CD4-positive, alpha-beta T cell treated with Interleukin-21 for 1 hour (primary cell): Measurements from ENCODE around the gene OSBPL8.
"Not testable (repeated sequence)": the region's sequence is repeated elsewhere in the genome, so short reads cannot be mapped to it uniquely, and the experiment has no call there.

Experiments
- DNase-seq: peaks from one replicate; pipeline ENCODE4 v3.0.0-alpha.2; 2020

OSBPL8 gene

GRCh38 chr12:76520348-76520747, 39.2 kb downstream of the OSBPL8 start:
- no peak for DNase-seq

DNA sequence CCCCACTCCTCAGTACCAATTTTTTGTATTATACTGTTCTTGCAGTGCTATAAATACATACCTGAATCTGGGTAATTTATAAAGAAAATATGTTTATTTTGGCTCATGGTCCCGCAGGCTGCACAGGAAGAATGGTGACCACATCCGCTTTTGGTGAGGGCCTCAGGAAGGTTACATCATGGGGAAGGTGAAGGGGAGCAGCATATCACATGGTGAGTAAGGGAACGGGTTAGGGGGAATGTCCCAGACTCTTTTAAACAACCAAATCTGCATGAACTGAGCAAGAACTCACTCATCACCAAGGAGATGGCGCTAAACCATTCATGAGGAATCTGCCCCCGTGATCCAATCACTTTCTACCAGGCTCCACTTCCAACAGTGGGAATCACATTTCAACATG, 40.0 kb downstream of the OSBPL8 start:
- no peak for DNase-seq

GRCh38 chr12:76518699-76519098, 40.9 kb downstream of the OSBPL8 start:
- DNase-seq: no peak

DNA sequence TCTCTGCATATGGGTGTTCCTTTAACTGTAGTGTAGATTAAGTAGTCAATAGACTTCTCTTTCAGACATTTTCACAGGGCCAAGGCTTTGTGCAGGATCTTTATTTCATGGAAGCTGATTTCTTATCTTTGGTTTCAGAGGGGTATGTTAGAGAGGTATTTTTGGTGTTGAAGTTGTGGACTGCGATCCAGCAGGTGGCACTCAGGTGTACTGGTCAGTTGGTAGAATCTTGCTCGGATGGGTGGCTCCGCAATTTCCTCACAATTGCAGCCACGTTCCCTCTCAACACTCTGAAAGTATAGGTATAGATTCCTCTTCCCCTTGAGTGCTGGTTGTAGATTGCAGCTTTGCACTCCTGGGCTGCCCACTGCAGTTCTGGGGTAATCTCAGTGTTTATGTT, 44.3 kb downstream of the OSBPL8 start:
- DNase-seq: no peak

DNA sequence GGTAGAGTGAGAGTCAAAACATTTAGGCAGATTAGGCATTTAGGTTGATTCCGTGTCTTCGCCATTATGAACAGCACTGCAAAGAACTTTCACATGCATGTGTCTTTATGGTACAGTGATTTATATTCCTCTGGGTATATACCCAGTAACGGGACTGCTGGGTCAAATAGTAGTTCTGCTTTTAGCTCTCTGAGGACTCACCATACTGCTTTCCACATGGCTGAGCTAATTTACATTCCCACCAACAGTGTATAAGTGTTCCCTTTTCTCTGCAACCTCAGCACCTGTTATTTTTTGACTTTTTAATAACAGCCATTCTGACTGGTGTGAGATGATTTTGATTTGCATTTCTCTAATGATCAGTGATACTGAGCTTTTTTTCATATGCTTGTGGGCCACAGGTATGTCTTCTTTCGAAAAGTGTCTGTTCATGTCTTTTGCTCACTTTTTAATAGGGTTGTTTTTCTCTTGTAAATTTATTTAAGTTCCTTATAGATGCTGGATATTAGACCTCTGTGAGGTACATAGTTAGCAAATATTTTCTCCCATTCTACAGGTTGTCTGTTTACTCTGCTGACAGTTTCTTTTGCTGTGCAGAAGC, 48.4 kb downstream of the OSBPL8 start:
- DNase-seq: not testable (repeated sequence)

DNA sequence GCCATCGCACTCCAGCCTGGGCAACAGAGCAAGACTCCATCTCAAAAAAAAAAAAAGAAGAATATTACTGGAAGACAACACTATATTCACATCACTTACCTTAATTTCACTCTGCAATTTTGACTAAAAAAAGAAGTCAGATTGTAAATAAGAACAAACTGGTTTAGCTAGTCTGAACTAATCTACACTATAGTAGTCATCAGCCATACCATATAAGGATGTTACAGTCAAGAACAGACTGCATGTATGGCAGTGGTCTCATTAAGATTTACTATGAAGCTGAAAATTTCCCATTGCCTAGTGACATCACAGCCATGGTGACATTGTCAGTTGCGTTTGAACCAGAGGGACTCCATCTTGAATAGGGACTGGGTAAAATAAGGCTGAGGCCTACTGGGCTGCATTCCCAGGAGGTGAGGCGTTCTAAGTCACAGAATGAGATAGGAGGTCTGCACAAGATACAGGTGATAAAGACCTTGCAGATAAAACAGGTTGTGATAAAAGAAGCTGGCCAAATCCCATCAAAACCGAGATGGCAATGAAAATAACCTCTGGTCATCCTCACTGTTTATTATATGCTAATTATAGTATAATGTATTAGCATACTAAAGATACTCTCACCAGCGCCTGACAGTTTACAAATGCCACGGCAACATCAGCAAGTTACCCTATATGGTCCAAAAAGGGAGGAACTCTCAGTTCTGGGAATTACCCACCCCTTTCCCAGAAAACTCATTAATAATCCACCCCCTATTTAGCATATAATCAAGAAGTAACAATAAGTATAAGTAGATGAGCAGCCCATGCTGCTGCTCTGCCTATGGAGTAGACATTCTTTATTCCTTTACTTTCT, 51.2 kb downstream of the OSBPL8 start:
- no peak for DNase-seq

DNA sequence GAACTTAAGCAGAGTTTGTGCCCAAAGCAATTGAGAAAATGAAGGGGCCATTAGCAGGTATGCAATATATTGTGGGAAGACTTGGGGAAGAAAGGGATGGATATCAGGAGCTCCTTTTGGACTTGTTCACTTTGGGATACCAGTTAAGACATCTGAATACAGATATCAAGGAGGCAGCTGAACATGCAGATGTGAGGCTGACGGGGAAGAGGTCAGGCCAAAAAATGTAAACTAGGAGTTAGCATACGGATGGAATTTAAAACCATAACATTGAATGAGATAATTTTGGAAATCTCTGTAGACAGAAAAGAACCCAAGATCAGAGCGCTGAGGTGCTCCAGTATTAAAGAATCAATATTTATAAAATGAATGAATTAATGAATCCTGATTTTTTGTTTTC, 53.4 kb downstream of the OSBPL8 start:
- no peak for DNase-seq

- DNase-seq: no peak
Observed at GRCh38 chr12:76505050-76505449, 54.5 kb downstream of the OSBPL8 start.

GRCh38 chr12:76504606-76505005, 55.0 kb downstream of the OSBPL8 start:
- DNase-seq: no peak

- no peak for DNase-seq
Observed at GRCh38 chr12:76503957-76504356, 55.6 kb downstream of the OSBPL8 start.

DNA sequence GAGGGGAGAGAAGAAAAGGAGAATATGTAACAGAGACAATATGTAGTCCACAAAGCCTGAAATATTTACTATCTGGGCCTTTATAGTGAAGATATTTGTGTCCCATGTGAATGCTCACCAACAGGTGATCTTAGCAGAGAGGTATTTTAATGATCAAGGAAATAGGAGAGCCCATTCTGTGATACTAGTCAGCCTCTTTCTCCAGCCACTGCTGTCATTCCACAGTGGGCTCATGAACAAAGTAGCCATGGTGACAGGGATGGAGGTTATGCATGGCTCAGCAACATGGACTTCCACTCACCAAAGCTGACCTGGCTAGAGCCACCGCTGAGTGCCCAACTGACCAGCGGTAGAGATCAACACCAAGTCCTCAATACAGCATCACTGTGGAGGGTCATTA, 58.2 kb downstream of the OSBPL8 start:
- DNase-seq: no peak

DNA sequence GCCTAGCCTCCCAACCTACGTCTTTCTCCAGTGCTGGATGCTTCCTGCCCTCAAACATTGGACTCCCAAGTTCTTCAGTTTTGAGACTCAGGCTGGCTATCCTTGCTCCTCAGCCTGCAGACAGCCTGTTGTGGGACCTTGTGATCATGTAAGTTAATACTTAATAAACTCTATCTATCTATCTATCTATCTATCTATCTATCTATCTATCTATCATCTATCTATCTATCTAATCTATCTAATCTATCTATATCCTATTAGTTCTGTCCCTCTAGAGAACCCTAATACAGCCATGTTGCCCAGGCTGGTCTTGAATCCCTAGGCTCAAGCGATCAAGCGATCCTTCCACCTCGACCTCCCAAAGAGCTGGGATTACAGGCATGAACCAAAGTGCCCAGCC, 60.4 kb downstream of the OSBPL8 start:
- DNase-seq: not testable (repeated sequence)

DNA sequence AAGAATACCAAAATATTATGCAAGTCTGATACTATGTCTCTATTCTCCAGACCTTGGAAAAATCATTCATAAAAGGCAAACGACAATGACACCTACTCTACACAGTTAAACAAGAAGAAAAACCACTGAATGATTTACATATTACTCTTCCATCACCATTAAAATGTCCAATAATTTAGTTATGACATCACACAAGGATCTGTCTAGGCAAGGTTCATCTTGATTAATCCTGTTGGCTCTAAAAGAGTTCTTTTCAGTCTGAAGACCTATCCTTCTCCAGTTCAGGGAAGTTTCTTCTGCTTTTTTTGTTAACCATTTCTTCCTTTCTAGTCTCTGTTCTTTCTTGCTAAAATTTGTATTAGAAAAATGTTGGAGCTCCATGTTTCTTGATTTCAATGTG, 64.0 kb downstream of the OSBPL8 start:
- DNase-seq: no peak

DNA sequence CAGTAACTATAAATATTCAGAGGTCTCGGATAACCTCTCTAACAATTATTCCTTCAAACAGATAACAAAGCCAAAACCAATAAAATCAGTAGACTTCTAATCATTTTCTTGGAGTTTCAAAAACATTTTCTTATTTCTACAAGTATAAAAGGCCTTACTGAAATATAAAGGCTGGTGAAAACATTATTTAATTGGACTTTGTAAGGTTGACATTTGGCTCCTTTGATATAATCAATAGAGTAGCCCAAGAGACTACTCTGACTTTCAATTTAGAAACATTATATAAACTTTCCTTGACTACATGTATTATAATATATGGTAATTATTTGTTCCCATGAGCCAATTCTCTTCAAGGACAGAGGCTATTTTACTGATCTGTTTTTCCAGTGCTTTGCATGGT, 68.3 kb downstream of the OSBPL8 start:
- no peak for DNase-seq

DNA sequence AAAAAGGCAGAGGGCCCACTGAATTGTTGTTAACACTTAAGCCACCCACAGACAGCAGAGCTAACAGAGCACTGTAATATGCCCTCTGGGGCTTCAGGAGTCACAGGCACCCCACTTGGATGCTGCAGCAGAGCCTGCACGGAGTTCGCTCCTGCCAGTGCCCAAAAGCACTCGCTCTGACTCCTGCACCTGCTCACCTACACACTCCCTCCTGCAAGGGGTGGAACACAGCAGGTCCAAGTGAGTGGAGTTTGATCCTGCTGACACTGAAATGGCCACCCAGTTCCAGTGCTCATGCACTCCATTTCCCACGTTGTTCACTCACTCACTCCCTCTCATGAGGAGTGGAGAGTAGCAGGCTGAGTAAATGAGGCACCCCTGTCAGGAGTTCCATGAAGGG, 68.8 kb downstream of the OSBPL8 start:
- no peak for DNase-seq

GRCh38 chr12:76489737-76490136, 69.8 kb downstream of the OSBPL8 start:
- no peak for DNase-seq

DNA sequence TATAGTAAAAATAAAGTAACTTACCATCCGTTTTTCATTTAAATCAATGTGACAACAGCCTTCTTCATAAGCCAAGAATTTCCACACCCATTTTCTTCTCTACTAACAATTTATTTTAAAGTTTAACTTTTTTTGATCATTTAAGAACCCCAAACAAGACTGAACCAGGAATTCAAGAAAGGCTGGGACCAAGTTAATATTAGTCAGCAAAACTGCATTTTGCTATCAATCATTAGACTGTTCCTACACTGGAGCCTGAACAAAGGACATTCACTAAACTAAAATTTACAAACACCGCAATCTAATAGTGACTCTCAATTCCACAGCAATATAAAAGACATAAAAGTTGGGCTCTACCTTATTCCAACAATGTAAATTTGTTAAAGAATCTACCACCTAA, 73.6 kb downstream of the OSBPL8 start:
- no peak for DNase-seq

GRCh38 chr12:76480796-76481195, 78.8 kb downstream of the OSBPL8 start:
- DNase-seq: no peak

DNA sequence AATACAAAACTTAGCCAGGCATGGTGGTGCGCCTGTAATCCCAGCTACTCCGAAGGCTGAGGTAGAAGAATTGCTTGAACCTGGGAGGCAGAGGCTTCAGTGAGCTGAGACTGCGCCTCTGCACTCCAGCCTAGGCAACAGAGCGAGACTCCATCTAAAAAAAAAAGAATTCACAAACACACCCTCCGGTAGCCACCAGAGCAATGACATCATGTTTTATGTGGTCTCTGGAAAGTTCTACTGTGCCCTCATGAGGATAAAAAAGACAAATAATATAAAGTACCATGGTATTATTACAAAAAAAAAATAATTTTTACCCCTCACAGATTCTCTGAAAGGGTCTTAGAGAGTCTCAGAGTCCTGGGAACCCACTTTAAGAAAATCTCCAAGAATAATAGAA, 81.5 kb downstream of the OSBPL8 start:
- no peak for DNase-seq

- DNase-seq: not testable (repeated sequence)
Observed at GRCh38 chr12:76472862-76473261, 86.7 kb downstream of the OSBPL8 start.

DNA sequence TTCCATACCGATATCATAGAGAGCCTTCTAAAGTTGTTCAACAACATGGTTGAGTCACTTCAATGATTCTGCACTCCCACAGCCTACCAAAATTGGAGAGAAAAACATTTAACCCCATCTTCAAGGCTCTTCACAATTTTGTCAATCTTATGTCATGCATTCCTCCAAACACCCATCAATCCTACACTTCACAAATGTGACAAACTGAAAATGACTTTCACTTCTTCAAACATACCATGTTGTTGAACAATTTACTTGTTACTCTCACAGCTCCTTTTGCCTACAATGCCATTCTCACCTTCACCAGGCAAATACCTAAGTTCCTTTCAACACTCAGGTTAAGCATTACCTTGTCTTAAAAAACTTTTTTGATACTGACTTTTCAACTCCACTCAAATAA, 88.0 kb downstream of the OSBPL8 start:
- DNase-seq: no peak

- peak; percentile 10 for DNase-seq
Observed at GRCh38 chr12:76470028-76470939, 89.3 kb downstream of the OSBPL8 start.

DNA sequence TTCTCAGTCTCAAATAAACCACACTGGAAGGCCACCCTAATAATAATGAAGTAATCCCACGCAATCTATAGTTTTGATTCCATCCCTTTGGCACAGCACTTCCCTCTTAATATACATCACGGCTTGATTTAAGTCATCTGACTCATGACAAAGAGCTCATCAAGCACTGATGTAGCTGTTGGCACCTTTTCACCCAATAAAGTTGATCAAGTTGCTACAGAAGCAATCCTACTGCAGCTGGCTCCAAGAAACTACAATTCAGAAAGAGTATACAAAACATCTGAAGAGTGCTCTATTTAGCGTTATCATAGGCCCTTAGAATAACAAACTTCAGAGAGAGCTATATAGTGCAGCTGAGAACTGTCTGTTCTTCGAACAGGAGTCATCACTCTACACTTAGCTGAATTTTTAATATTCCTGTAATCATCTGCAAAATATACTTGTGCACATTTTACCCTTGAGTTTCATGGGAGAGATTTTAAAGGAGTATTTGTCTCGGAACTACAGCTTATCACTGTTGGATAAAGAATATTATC, 94.9 kb downstream of the OSBPL8 start:
- DNase-seq: no peak
